ENCODE measurements around the gene ATP5F1D. TPM values are rescaled to one million over a fixed set of nuclear protein-coding genes. Genes with fewer than 3 reads are reported as not detected.
"Not testable (repeated sequence)": the region's sequence is repeated elsewhere in the genome, so short reads cannot be mapped to it uniquely, and the experiment has no call there.

The ATP5F1D gene
- total RNA-seq, 1 donor from 2014 or later = 16.8 TPM

- not testable (repeated sequence) for DNase-seq (ENCODE audit: low read depth in 2 of 2)
These were observed 4.9 kb downstream of the ATP5F1D start for GRCh38 chr19:1246265-1247087.

DNA sequence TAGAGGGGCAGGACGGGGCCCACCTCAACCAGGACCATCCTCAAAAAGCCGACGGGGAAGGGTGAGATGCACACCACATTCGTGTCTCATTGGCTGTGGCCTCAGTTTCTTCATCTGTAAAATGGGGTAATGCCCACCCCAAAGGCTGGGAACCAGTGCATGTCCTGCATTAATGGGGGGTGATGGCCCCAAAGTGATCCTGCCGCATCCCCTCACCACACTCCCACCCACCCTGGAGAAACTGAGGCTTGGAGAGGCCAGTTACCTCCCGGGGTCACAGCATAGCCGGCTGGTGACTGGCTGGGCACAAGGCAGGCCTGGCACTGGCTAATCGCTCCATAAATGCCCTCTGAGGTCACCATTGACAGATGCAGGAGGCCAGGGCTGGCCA lies 6.2 kb downstream of the ATP5F1D start:
- no peak for DNase-seq (ENCODE audit: low read depth in 2 of 2)

DNA sequence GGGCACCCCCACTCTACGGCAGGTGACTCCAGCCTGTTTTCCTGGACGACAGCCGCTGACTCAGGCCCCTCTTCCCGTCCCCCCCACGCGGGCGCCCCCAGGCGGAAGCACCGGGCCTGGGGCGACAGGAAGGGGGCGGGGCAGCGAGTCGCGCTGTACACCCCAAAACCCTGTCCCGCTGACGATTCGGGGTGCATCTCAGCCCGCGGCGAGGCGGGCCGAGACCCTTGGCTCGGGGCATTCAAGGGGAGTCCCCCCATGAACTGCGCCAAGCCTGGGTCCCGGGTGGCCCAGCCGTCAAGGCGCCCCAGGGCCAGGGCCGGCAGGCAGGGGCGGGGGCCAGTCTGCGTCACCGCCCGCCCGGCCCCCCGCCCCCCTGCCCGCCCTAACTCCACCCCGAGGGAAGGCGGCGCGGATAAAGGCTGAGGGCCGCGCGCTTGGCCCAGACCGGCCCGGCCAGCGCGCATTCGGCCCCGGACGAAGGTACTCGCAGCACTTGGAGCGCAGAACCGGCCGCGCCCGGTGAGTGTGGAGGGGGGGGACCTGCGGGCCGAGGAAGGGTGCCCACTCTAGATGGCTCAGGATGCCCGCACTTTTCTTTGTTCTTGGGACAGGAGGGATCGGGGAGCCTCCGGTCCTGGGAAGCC lies 6.7 kb downstream of the ATP5F1D start, which contains the start of gene MIDN:
MIDN (plus strand) TSS at position 445 of the 647 bp plus-strand sequence. CDS start 1,714 bp downstream, outside the sequence.
- peak; percentile 82 to 95 for DNase-seq (ENCODE audit: low read depth in 2 of 2)

- no peak for DNase-seq (ENCODE audit: low read depth in 2 of 2)
These were observed 7.3 kb downstream of the ATP5F1D start for GRCh38 chr19:1248786-1249297.

DNA sequence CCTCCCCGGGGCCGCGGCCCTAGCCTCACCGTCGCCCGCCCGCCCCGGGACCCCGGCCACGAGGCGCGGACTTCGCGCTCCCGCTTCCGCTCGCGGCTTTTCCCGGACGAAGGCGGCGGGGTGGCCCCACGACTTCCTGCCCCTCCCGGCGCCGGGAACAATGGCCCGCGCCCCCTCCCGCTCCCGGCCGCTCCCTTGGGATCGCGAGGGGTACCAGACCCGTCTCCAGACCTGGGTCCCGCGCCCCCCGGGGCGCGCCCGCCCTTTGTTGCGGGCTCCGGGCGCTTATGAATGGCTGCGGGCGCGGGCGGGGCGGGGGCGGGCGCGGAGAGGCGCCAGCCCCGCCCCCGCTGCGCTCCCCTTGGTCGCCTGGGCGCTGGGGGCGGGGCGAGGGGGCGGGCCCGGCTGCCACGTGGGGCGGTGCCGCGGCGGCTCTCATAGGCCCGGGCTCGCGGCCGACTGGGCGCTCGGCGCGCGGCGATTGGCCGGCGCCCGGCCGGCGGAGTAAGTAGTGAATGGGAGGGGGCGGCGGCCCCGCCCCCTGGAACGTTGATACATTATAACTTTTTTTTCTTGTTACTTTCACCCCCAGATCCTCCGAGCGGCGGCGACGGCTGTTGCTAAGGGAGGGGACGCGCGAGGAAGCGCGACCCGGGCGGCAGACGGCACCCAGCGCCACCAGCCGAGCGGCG lies 7.9 kb downstream of the ATP5F1D start:
- peak; percentile 88 to 97 for DNase-seq (ENCODE audit: low read depth in 2 of 2)

GRCh38 chr19:1249990-1250436 lies 8.5 kb downstream of the ATP5F1D start:
- DNase-seq (ENCODE audit: low read depth in 2 of 2) = no peak

DNA sequence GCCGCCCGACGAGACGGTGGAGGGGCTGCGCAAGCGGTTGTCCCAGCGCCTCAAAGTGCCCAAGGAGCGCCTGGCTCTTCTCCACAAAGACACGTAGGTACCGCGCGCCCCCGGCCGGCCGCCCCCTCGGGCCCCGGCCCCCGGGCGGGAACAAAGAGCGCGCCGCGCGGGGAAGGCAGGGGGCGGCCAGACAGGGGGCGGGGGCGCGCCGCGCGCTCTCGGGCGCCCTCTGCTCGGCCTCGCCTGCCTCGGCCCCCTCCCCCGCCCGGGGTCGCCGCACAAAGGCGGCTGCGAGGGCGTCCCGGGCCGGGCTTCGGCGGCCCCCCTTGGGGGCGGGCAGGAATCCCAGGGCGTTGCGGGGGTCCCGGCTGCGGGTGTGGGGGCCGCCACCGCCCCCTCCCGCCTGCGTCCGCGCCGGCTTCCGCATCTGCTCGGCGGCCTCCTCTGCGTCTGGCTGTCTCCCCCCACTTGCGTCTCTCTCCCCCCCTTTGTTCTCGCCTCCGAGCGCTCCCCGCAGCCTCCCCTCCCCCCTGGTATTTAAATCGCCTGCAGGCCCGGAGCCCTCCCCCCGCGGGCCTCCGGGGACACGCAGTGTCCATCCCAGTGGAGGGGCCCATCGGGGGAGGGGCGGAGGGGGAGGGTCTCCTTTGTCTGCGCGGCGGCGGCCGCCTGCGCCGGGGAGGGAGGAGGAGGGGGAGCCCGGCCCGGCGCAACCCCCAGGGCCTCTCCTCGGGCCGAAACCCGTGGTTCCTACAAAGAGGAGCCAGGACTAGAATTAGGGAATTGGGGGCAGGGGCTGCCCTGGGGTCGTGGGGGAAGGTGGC lies 9.1 kb downstream of the ATP5F1D start:
- DNase-seq (ENCODE audit: low read depth in 2 of 2) = peak in 1 of 2 donors; percentile 66

DNA sequence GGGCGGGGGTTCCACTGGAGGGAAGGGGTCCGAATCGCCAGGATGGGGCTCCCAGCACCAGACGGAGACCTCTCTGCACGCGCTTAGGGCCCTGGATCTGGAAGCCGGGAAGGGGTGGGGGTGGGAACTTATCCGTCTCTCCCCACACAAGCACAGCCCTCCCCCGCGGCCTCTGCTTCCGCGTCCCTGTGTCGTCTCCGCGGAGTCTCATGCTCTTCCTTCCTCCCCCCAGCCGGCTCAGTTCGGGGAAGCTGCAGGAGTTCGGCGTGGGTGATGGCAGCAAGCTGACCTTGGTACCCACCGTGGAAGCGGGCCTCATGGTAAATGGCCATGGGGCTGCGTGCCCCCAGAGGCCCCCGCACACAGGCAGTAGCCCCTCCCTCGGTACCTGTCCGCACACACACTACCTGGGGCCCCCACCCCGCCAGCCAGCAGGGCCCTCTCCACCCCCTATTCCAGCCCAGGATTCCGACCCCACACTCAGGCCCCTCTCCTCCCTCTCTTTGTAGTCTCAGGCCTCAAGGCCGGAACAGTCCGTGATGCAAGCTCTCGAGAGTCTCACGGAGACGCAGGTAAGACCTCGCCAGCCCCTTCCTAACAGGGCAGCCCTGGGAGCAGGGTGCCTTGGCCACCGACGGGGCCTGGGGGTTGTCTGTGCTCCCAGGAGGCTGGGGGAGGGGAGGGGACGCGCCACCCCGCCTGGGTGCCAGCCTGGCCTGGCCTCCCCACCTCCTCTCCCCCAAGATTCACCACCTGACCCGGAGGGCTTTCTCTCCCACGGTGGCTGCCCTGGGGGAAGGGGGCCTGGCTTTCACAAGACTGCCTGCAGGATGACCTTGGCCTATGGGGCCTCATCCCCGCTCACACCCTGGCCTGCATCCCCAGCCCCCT lies 10.0 kb downstream of the ATP5F1D start:
- DNase-seq (ENCODE audit: low read depth in 2 of 2) = peak in 1 of 2 donors; percentile 82

DNA sequence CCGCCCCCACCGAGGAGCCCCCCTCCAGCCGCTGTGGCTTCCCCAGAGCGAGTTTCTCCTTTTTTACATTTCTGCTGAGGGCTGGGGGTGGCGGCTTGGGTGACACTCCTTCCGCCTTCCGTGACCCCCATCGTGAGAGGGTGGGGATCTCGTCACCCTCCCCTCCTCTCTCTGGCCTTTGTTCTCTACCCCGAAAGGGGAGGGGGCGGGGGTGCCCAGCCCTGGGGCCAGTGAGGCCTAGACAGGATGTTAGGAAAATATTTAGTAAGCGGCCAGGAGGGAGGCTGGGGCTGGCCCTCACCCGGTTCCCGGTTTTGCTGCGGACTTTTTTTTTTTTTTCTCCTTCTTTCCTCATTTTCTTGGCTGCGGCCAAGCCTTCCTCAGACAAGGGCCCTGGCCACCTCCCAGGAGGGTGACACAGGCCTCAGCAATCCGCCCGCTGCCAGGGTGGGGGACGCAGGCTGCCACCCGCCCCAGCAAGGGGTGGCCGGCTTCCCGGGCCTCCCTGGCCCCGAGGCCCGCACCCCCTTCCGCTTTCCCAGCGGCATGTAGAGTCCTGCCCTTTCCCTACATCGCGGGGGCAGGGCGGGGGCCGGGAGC lies 10.8 kb downstream of the ATP5F1D start:
- peak in 1 of 2 donors; percentile 82 for DNase-seq (ENCODE audit: low read depth in 2 of 2)

DNA sequence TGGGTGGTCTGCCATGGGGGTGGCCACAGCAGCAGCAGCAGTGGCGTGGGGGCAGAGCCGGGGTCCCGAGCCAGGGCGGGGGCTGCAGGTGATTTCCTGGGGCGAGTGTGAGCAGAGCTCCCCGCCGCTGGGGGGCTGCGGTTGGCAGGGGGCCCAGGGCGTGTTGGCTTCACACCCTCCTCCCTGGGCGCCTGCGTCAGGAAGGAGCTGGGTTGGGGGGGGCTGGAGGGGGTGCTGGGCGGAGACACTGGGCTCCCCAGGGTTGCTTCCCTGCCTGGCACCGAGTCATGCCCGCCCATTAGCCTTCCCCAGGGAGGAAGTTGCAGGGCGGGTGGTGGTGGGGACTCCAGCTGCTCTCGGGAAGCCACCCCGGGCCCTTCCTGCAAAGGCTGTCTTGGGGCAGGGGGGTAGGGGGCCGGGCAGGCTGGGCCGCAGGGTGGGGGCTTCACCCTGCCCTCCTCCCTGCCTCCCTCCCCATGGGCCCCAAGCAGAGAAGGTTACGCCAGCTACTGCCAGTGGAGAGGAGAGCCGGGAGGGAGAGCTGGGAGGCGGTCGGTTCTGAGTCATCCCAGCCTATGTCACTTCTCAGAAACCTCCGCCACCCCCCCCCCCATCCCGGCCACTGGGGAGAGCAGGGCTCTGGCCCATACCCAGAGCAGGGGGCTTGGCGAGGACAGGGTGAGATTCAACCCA lies 11.4 kb downstream of the ATP5F1D start:
- peak in 1 of 2 donors; percentile 91 for DNase-seq (ENCODE audit: low read depth in 2 of 2)

GRCh38 chr19:1253514-1254080 lies 12.0 kb downstream of the ATP5F1D start:
- no peak for DNase-seq (ENCODE audit: low read depth in 2 of 2)

DNA sequence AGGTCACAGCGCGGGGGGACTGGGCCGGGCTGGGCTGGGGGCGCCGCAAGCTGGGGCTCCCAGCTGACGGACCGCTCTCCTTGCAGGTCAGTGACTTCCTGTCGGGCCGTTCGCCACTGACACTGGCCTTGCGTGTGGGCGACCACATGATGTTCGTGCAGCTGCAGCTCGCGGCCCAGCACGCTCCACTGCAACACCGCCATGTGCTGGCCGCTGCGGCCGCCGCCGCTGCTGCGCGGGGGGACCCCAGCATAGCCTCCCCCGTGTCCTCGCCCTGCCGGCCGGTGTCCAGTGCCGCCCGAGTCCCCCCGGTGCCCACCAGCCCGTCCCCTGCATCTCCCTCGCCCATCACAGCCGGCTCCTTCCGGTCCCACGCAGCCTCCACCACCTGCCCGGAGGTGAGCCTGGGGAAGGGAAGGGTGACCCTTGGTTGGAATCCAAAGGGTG lies 12.6 kb downstream of the ATP5F1D start:
- DNase-seq (ENCODE audit: low read depth in 2 of 2) = no peak

- no peak for DNase-seq (ENCODE audit: low read depth in 2 of 2)
These were observed 13.1 kb downstream of the ATP5F1D start for GRCh38 chr19:1254530-1255185.

- DNase-seq (ENCODE audit: low read depth in 2 of 2) = no peak
These were observed 13.9 kb downstream of the ATP5F1D start for GRCh38 chr19:1255186-1256161.

- no peak for DNase-seq (ENCODE audit: low read depth in 2 of 2)
These were observed 15.3 kb downstream of the ATP5F1D start for GRCh38 chr19:1256646-1257474.
